Astrocyte of the spinal cord (primary cell): Measurements from ENCODE around the gene DIP2A.
A peak's percentile ranks its signal among the peaks of the same experiment; 100 is the strongest.

ENCODE experiments used
- DNase-seq: peaks from one replicate; pipeline ENCODE4 v3.0.0; 2011; ENCODE audit warnings: low read depth, low spot score
- H3K4me3 ChIP-seq: 2 replicates; pipeline ENCODE4 v1.5.1; 2011; ENCODE audit warnings: low read depth, mild to moderate bottlenecking, low read length, moderate library complexity
- CTCF ChIP-seq: IDR thresholded peaks from 2 replicates; pipeline ENCODE4 v1.5.1; 2012; ENCODE audit warnings: low read depth, mild to moderate bottlenecking, low read length, inconsistent platforms
- in situ Hi-C: cut with HindIII; loops from 2 replicates; pipeline ENCODE4 v1.10.0; 2017; ENCODE audit warnings: low sequenced_read_pairs

DIP2A gene

GRCh38 chr21:46617267-46618051 is 158.8 kb downstream of the DIP2A start:
- peak; percentile 66 for DNase-seq
- H3K4me3 ChIP-seq, result no peak overlapping the region
- in situ Hi-C loops, result no loop called here
- TF ChIP-seq CTCF, result no peak

GRCh38 chr21:46618738-46619379 is 160.2 kb downstream of the DIP2A start:
- no peak overlapping the region for H3K4me3 ChIP-seq
- TF ChIP-seq CTCF, result no peak
- in situ Hi-C loops, result no loop called here
- DNase-seq, result no peak
